B cell (primary cell): ENCODE results near the gene LRBA.

Experiments used
- EZH2 ChIP-seq: IDR thresholded peaks from 2 replicates; pipeline ENCODE4 v1.6.1; 2012; ENCODE audit warnings: borderline replicate concordance, low read depth, mild to moderate bottlenecking, moderate library complexity, low read length; ENCODE audit not compliant: insufficient read depth, poor library complexity, severe bottlenecking
- TF ChIP-seq, protein P1 (sequence below): fragments of 200-600 bp; IDR thresholded peaks from one replicate; pipeline ENCODE4 v1.8.0; 2022; ENCODE audit warnings: antibody characterized with exemption, mild to moderate bottlenecking

DNA sequence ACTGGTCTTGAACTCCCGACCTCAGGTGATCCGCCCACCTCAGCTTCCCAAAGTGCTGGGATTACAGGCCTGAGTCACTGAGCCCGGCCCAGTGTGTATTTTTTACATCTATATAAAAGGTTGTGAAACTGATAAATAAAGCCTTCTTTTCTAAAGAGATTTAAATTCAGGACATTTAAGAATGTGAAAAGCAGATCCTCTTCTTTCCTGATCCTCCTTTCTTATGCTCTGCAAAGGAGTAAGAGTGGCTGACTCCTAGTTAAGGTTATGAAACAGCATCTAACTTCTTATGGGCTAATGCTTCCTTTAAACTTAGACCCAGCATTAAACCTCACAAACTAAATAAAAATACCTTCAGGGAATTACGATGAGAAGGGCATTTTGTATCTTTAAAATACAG is 630.8 kb downstream of the LRBA start:
- TF ChIP-seq, protein P1, sequence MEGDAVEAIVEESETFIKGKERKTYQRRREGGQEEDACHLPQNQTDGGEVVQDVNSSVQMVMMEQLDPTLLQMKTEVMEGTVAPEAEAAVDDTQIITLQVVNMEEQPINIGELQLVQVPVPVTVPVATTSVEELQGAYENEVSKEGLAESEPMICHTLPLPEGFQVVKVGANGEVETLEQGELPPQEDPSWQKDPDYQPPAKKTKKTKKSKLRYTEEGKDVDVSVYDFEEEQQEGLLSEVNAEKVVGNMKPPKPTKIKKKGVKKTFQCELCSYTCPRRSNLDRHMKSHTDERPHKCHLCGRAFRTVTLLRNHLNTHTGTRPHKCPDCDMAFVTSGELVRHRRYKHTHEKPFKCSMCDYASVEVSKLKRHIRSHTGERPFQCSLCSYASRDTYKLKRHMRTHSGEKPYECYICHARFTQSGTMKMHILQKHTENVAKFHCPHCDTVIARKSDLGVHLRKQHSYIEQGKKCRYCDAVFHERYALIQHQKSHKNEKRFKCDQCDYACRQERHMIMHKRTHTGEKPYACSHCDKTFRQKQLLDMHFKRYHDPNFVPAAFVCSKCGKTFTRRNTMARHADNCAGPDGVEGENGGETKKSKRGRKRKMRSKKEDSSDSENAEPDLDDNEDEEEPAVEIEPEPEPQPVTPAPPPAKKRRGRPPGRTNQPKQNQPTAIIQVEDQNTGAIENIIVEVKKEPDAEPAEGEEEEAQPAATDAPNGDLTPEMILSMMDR, result no peak
- no peak for TF ChIP-seq EZH2
